Cardiac fibroblast (primary cell): ENCODE measurements around the gene OR4K1.

Experiments used
- DNase-seq, 2 donors: peaks; one replicate each; pipeline versions ENCODE4 v3.0.0 to v3.0.0-alpha.2; 2010; ENCODE audit warnings: low read depth in 2 of 2
- H3K4me3 ChIP-seq, 2 donors: replicated peaks in 1 of 2; 1 replicate in 1 of 2; 2 replicates in 1 of 2; pipeline ENCODE4 v1.5.1; 2011; ENCODE audit warnings: low read depth in 2 of 2, low read length in 2 of 2, mild to moderate bottlenecking in 2 of 2, moderate library complexity in 1 of 2
- TF ChIP-seq, protein P1 (sequence below): IDR thresholded peaks from one replicate; pipeline ENCODE4 v1.5.1; 2011; ENCODE audit warnings: low read depth, mild to moderate bottlenecking, low read length, inconsistent platforms

OR4K1 gene

DNA sequence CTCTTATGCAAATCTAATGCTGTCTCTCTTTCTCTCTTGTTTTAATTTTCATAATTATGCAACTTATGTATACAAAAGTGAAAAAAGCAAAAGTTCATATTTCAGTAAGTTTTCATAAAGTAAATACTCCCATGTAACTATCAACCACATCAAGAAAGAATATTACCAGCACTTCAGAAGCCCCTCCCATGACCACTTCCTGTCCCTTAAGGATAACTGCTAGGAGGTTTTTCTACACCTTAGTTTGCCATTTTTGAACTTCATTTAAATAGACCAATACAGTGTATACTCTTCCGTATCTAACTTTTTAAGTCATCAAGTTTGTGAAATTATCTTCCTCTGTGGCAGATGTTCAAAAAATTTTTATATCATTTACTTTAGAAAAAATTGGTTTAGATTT lies 44.1 kb downstream of the OR4K1 start:
- TF ChIP-seq, protein P1, sequence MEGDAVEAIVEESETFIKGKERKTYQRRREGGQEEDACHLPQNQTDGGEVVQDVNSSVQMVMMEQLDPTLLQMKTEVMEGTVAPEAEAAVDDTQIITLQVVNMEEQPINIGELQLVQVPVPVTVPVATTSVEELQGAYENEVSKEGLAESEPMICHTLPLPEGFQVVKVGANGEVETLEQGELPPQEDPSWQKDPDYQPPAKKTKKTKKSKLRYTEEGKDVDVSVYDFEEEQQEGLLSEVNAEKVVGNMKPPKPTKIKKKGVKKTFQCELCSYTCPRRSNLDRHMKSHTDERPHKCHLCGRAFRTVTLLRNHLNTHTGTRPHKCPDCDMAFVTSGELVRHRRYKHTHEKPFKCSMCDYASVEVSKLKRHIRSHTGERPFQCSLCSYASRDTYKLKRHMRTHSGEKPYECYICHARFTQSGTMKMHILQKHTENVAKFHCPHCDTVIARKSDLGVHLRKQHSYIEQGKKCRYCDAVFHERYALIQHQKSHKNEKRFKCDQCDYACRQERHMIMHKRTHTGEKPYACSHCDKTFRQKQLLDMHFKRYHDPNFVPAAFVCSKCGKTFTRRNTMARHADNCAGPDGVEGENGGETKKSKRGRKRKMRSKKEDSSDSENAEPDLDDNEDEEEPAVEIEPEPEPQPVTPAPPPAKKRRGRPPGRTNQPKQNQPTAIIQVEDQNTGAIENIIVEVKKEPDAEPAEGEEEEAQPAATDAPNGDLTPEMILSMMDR, result no peak
- DNase-seq, result no peak
- H3K4me3 ChIP-seq, result no peak overlapping the region

DNA sequence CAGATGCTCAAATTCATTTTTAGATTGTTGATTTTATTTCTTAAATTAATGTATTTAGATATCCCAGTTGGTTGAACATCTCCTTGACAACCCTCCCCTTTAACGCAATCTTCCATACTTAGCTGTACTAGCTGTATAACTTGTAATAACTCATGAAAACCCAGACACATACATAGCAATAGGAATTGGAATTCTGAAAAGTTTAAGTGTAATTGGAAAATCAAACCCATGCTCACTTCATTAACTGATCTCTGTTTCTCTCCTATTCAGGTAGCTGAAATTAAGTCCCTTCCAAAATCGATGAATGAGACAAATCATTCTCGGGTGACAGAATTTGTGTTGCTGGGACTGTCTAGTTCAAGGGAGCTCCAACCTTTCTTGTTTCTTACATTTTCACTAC lies 44.6 kb downstream of the OR4K1 start, which contains the start of gene OR4K15:
TSS of gene OR4K15 (plus strand) at position 301 of the 400 bp plus-strand sequence. CDS start at position 301, 0 bp downstream.
- TF ChIP-seq, protein P1, result no peak
- DNase-seq, result no peak
- H3K4me3 ChIP-seq, result no peak within 1 kb of the TSS
